NCI-H146 treated with DMSO at 0.1 percent for 48 hours (cell line): Measurements from ENCODE around the gene TMEM86A.
"Not testable (repeated sequence)": the region's sequence is repeated elsewhere in the genome, so short reads cannot be mapped to it uniquely, and the experiment has no call there.

Experiments
- DNase-seq: peaks from one replicate; lab custom pipeline; 2025; ENCODE audit not compliant: unreplicated experiment; lab: John Stamatoyannopoulos, UW

TMEM86A gene, protein sequence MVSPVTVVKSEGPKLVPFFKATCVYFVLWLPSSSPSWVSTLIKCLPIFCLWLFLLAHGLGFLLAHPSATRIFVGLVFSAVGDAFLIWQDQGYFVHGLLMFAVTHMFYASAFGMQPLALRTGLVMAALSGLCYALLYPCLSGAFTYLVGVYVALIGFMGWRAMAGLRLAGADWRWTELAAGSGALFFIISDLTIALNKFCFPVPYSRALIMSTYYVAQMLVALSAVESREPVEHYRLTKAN

DNA sequence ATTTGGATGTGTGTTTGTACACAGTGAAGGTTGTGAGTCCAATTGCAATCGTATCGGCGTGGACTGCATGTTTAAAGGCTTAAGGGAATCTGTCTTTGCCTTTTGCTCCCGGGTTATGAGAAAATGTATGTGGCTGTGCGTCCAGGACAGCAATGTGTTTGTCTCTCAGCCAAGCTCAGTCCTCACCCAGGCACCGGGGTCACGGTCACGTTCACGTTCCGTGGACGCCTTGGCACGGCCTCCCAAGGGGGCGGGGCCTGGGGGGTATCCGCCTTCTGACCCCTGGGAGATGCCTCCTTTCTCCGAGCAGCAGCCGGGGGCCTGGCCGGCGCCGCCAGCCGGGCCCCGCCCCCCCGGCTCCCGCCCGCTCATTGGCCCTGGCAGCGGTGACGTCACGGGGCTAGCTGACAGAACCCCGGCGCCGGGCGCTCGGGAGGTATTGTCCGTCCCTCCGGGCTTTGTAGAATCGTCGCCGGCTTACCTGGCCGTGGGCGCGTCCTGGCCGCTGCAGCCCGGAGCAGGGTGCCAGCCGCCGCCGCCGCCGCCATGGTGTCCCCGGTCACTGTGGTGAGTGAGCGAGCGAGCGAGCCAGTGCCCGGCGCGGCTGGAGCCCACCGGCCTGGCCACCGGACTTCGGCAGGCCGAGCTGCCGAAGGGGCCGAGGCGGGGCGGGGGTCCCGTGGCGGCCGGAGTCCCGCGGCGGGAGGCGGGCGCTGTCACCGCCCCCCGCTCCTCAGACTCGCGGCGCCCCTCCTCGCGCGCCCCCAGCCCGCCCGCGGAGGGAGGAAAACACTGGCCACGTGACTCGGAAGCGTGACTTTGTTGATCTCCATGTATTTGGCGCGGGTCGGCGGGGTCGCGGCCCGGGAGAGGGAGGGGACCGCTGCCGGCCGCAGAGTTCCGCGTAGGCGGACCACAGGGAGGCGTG is at the start of gene TMEM86A:
TSS of gene TMEM86A (plus strand) at position 439 of the 928 bp plus-strand sequence. CDS start at position 547, 108 bp downstream.
- DNase-seq = peak; percentile 70

DNA sequence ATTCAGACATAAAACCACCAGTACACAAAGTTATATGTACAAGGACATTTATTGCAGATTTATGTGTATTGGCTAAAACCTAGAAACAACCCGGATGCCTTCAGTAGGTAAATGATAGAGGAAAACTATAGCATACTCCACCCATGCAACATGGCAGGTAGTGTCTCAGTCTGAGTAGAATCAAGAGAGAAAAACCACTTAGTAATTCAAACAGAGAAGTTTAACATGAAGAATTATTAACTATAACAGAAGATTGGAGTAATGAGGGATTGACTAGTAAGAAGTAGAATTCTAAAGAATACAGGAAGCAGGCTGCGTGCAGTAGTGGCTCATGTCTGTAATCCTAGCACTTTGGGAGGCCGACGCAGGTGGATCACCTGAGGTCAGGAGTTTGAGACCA is 48.2 kb upstream of the TMEM86A start:
- no peak for DNase-seq

DNA sequence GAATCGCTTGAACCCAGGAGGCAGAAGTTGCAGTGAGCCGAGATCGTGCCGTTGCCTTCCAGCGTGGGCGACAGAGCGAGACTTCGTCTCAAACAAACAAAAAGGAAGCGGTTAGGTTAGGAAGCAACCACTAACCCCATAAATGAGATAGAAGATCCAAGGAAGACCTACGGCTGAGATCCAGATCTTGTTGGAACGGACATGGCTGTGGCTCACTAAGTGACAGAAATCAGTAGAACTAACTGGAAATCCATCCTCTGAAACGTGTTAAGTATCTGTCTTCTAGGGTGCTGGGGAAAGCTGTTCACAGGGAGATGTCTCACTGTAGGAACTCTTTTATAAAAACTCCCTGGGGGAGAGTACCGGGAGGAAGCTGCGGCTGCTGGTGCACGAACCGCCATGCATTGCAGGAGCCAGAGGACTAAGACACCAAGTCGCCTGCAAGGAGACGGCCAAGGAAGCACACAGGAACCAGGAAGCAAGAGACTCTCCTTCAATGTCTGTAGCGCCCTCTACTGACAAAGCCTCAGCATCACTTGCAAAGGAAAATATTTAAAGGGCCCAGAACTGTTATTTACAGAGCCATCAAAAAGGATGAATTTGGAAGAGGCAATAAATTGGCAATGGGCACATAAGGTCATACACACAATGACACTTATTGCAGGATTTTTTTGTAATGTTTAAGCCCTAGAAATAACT is 47.6 kb upstream of the TMEM86A start:
- peak; percentile 12 for DNase-seq

DNA sequence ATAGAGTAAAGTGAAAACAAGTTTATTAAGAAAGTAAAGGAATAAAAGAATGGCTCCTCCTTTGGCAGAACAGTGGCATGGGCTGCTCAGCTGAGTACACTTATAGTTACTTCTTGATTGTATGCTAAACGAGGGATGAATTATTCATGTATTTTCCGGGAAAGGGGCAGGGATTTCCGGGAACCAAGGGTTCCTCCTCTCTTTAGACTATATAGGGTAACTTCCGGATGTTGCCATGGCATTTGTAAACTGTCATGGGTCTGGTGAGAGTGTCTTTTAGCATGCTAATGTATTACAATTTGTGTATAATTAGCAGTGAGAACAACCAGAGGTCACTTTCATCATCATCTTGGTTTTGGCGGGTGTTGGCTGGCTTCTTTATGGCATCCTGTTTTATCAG is 40.9 kb upstream of the TMEM86A start:
- DNase-seq = no peak

DNA sequence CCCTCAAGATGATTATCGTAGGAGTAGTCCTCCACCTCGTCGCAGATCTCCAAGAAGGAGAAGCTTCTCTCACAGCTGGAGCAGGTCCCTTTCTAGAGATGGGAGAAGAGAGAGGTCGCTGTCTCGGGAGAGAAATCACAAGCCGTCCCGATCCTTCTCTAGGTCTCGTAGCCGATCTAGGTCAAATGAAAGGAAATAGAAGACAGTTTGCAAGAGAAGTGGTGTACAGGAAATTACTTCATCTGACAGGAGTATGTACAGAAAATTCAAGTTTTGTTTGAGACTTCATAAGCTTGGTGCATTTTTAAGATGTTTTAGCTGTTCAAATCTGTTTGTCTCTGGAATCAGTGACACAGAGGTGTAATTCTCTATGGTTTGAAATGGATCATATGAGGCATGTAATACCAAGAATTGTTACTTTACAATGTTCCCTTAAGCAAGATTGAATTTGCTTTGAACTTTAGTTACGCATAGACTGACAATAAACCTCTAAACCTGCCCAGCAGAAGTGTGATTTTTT is 33.2 kb upstream of the TMEM86A start:
- DNase-seq = not testable (repeated sequence)

DNA sequence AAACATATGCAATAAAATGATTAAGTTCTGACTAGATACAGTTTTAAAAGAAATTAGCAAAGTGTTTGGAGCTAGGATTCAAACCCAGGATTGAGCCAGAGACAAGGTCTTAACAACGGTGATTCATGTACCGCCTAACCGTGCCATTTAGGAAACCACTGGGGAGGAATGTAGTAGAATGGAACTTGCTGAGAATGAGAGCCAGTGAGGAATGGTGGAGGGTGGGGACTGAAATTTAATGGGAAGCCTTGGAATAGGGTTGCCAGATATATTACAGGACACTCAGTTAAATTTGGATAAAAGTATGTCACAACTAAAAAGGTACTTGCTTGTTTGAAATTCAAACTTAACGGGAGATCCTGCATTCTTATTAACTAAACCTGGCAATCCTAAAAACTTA is 30.4 kb upstream of the TMEM86A start:
- no peak for DNase-seq

DNA sequence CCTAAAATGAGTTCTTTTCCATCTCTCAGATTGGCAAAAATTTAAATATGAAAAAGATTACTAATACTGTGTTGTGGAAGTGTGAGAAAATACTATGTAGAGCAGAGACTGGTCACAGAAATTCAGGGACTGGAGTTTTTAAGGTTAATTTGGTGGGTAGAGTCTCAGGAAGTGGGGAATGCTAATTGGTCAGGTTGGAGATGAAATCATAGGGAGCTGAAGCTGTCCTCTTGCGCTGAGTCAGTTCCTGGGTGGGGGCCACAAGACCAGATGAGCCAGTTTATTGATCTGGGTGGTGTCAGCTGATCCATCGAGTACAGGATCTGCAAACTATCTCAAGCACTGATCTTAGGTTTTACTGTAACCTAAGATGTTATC is 29.4 kb upstream of the TMEM86A start:
- DNase-seq = no peak

DNA sequence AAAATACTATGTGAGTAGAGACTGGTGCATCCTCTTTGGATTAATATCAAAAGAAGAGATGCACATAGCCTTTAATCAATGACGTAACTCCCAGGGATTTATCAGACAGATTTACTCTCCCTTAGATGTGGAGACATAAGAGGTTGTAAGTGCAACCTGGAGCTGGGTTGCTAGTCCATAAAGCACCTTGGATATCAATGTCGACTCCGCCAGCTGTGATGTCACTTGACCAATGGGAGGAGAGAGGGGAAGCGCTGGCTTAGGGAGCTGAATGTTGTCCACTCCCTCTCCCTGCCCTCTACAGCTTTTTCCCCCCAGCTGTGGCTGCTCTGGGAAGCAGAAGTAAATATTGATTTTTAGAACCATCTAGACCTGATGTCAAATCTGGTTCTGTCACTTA is 28.9 kb upstream of the TMEM86A start:
- no peak for DNase-seq

DNA sequence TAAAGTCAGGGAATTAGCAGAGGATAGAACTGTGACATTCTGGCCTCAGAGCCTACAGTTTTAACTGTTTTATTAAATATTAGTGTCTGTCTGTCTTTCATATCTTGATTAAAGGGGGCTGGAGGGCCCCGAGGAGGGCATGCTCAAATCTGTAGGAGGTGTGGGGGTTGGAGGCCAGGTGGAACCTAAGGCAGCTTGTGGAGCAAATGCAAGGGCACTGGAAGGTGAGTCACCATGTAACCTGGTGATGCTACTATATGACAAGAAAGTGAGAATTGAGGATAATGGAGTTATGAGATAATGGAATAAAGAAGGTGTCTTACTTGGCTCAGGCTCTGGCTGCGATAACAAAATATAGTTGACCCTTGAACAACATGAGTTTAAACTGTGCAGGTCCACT is 27.3 kb upstream of the TMEM86A start:
- DNase-seq = no peak

DNA sequence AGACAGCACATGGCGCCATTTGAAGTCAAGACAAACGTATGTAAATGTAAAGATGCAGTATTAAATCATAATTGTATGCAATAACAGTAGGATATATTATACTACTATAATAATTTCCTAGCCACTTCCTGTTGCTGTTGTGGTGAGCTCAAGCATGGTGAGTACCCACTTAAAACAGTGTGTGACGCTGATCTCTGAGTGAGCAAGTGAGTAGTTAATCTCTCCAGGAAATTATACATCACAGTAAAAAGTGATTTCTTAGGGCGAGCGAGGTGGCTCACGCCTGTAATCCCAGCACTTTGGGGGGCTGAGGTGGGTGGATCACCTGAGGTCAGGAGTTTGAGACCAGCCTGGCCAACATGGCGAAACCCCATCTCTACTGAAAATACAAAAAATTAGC is 26.4 kb upstream of the TMEM86A start:
- not testable (repeated sequence) for DNase-seq

DNA sequence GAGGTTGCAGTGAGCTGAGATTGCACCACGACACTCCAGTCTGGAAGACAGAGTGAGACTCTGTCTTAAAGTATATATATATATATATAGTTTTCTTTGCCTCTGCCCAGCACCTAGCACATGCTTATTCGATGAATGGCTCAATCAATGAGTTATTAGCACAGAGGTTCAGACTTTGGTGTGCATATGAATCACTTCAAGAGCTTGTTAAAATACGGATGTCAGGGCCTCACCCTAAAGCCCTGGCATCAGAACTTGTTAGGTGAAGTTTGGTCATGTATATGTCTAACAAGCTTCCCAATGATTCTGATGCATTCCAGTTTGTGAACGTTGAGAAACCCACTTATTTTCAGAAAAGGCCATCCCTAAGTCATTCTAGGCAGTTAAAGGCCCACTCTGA is 21.8 kb upstream of the TMEM86A start:
- no peak for DNase-seq

DNA sequence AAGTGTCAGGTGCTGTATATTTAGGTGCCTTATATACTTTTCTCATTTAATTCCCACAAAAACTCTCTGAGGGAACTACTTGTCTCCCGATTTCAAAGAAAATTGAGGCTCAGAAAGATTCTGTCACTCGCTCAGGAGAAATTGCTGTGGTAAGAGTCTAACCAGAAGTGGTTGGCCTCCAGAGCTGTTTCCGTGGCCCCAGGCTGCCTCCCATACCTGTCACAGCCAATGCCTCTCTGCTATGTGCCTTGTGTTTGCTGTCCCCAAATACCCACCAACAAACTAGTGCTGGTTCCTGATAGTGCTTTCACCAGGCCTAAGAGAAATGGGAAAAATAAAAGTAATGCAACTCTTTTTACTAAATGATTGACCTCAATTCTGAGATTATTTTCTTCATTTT is 21.0 kb upstream of the TMEM86A start:
- no peak for DNase-seq

DNA sequence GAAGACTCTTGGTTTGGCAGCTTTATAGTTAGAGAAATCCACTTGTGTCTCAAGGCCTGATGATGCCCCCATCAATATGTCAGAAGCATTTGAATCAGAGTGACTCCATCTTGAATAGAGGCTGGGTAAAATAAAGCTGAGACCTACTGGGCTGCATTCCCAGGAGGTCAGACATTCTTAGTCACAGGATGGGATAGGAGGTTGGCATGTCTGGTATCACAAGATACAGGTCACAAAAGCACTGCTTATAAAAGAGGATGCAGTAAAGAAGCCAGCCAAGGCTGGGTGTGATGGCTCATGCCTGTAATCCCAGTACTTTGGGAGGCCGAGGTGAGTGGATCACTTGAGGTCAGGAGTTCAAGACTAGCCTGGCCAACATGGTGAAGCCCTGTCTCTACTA is 16.6 kb upstream of the TMEM86A start:
- not testable (repeated sequence) for DNase-seq

DNA sequence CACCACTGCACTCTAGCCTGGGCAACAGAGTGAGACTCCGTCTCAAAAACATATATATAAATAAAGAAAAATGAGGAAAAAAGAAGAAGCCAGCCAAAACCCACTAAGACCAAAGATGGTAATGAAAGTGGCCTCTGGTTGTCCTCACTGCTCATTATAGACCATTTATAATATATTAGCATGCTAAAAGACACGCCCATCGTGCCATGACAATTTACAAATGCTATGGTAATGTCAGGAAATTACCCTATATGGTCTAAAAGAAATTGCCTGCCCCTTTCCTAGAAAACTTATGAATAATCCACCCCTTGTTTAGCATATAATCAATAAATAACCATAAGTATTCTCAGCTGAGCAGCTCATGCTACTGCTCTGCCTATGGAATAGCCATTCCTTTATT is 16.1 kb upstream of the TMEM86A start:
- no peak for DNase-seq

DNA sequence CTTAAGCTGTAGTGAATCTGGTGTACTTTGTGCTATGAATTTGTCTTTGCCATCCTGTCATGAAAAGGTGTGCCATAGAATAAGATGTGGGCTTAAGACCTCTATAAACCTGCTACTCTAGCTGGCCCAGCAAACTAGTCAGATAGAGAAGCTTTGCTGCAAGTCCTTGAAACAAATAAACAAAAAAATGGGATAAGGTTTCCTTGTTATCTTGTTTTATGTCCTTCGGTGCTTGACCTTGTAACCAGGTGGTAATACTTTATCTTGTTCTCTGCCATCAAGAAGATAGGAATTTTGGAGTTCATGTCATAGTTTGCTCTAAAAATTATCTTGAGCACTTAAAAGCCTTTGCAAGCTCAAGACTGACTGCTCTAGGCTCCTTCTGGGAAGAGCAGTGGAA is 14.3 kb upstream of the TMEM86A start:
- no peak for DNase-seq

DNA sequence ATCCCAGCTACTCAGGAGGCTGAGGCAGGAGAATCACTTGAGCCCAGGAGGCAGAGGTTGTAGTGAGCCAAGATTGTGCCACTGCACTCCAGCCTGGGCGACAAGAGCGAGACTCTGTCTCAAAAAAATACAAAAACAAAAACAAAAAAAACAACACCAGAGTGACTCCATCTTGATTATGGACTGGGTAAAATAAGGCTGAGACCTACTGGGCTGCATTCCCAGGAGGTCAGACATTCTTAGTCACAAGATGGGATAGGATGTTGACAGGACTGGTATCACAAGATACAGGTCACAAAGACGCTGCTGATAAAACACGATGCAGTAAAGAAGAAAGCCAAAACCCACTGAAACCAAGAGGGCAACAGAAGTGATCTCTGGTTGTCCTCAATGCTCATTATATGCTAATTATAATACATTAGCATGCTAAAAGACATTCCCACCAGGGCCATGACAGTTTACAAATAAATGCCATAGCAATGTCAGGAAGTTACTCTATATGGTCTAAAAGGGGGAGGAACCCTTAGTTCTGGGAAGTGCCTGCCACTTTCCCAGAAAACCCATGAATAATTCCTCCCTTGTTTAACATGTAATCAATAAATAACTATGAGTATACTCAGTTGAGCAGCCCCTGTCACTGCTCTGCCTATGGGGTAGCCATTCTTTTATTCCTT is 7.0 kb upstream of the TMEM86A start:
- not testable (repeated sequence) for DNase-seq

DNA sequence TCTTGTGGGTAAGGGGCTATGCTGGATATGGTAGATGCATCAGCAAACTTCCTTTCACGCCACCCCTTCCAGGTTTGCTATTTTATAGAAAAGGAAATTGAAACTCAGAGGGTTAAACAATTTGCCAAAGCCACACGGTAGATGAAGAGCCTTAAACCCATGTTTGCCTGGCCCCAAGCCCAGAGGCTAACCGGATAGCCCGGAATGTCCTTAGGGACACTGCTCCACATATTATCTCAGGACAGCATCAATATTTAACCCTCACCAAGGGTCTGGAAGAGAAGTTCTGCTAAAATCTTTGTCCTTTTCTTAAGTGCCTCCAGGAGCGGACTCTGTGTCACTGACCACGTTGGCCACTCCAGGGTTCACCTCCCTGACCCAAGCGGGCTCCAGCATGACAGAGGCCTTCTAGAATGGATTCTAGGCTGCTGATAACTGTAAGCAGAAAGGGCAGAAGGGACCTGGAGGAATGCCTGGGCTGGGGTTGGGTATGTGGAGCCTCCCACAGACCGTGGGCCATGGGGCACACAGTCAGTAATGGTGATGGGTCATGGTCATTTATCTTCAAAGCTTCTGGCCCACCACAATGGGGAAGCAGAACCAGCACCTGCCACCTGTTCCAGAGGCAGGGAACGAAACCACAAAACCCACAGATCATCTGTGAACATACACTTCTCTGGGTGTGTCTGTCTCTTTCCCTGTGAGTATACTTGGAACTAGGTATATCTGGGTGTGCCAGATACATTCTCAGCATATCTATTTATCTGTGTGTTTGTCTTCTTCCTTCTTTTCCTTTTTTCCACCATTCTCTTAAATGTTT is 5.4 kb upstream of the TMEM86A start:
- DNase-seq = no peak

DNA sequence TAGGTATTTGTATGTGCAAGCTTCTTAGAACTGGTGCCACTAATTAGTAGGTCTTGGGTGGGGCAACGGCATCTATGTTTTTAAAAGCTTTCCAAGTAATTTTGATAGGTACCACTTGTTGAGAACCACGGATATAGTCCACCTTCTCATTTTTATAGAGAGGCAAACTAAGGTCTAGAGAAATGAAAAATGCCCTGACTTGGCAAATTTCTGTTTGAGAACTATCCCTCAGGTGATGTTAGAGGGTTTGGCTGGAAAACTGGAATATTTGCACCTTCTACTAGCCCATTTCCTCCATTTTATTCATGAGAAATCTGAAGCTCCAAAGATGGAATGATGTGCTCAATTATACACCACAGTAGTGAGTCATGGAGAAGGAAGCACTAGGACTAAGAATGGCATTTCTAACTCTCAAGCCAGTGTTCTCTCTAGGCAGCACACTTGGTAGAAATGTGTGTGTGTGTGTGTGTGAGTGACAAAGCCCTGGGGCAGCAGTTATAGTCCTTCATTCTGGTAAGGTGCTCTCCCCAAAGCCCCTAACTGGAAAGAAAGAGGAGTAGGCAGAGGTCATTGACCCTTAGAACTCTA is 1.8 kb upstream of the TMEM86A start:
- DNase-seq = no peak

DNA sequence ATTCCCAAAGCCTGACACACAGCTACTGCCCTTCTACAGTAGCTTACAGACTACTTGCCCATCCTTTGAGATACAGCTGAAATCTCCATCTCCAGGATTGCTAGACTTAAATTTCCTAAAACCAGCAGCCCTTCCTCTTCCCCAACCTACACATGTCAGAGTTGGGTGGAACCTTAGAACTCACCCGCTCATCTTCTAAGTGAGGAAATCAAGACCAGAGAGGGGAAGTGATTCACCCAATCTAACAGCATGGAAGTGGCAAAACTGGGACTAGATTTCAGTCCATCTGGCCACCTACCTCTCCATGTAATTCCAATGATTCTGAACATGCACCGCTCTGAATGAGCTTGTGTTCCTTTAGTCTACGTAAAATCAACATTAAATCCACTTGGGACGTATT is 1.0 kb upstream of the TMEM86A start:
- no peak for DNase-seq

DNA sequence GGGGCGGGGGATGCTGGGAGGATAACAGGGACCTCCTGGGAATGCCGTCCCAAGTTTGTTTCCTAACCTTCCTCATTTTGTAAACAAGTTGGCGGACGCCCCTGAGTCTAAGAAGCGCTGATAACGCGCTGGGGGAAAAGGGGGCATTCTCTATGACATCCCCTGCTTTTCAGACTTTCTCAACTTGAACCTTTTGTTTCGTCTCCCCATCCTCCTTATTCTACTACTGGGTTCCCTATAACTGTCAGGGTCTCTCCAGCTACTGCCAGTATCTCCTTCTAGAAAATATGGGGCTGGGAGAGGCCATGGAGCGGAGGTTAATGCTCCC is 654 bp downstream of the TMEM86A start:
- no peak for DNase-seq
